ENCODE results near the gene AP3S2. TPM values are rescaled to one million over a fixed set of nuclear protein-coding genes. Genes with fewer than 3 reads are reported as not detected.

AP3S2 gene
- total and polyA plus RNA-seq, 4 experiments from 2014 or later = 34.1 to 37.3 (median 35.4) TPM

- no peaks in the 10 kb centered on the region for H3K36me3 Mint-ChIP-seq
- Histone ChIP-seq H3K4me1 (ENCODE audit: insufficient read depth, low read length) (no peaks in the 10 kb centered on the region), H3K4me3 (ENCODE audit: low read length in 2 of 2) (no peak overlapping the region), H3K36me3 (ENCODE audit: insufficient read depth, low read length) (no peaks in the 10 kb centered on the region), H3K27ac (ENCODE audit: low read depth, low read length) (no peak overlapping the region), H3K27me3 (ENCODE audit: insufficient read depth, low read length) (no peaks in the 10 kb centered on the region), H3K9me3 (ENCODE audit: control insufficient read depth in 1 of 2, low read length in 2 of 2) (no peaks in the 10 kb centered on the region)
- ChIA-PET POLR2A (ENCODE audit: partially characterized antibody) (no interaction called here), CTCF (ENCODE audit: partially characterized antibody) (no interaction called here)
- H3K4me1 Mint-ChIP-seq = no peaks in the 10 kb centered on the region
- no peaks in the 10 kb centered on the region for H3K9me3 Mint-ChIP-seq
- intact Hi-C loops (cut with micrococcal nuclease) = no loop called here
- H3K4me3 Mint-ChIP-seq = no peak overlapping the region
- no peak for DNase-seq
- H3K27ac Mint-ChIP-seq = no peak overlapping the region
- H3K27me3 Mint-ChIP-seq = peaks cover 9% of the 10 kb centered on the region in 2 donors
Measured at GRCh38 chr15:89806559-89807550, 86.9 kb downstream of the AP3S2 start.

GRCh38 chr15:89806210-89806558 lies 87.6 kb downstream of the AP3S2 start:
- POLR2A ChIA-PET (ENCODE audit: partially characterized antibody) = no interaction called here

GRCh38 chr15:89805241-89806209 lies 88.3 kb downstream of the AP3S2 start:
- no peak overlapping the region for H3K4me3 Mint-ChIP-seq
- H3K27ac Mint-ChIP-seq = no peak overlapping the region
- no peaks in the 10 kb centered on the region for H3K36me3 Mint-ChIP-seq
- Histone ChIP-seq H3K9me3 (ENCODE audit: control insufficient read depth in 1 of 2, low read length in 2 of 2) (no peaks in the 10 kb centered on the region), H3K4me1 (ENCODE audit: insufficient read depth, low read length) (no peaks in the 10 kb centered on the region), H3K36me3 (ENCODE audit: insufficient read depth, low read length) (no peaks in the 10 kb centered on the region), H3K27me3 (ENCODE audit: insufficient read depth, low read length) (no peaks in the 10 kb centered on the region), H3K4me3 (ENCODE audit: low read length in 2 of 2) (no peak overlapping the region), H3K27ac (ENCODE audit: low read depth, low read length) (no peak overlapping the region)
- POLR2A ChIA-PET (ENCODE audit: partially characterized antibody) = no interaction called here
- DNase-seq = no peak
- H3K27me3 Mint-ChIP-seq = peaks cover 4 to 9% of the 10 kb centered on the region in 2 donors
- no peaks in the 10 kb centered on the region for H3K4me1 Mint-ChIP-seq
- intact Hi-C loops (cut with micrococcal nuclease) = no loop called here
- CTCF ChIA-PET (ENCODE audit: partially characterized antibody) = no interaction called here
- H3K9me3 Mint-ChIP-seq = no peaks in the 10 kb centered on the region

More at GRCh38 chr15:89806210-89806558, 87.6 kb downstream of the AP3S2 start:
- no peak overlapping the region for H3K27ac Mint-ChIP-seq
- intact Hi-C loops (cut with micrococcal nuclease) = no loop called here
- H3K36me3 Mint-ChIP-seq = no peaks in the 10 kb centered on the region
- Histone ChIP-seq H3K27me3 (ENCODE audit: insufficient read depth, low read length) (no peaks in the 10 kb centered on the region), H3K4me3 (ENCODE audit: low read length in 2 of 2) (no peak overlapping the region), H3K4me1 (ENCODE audit: insufficient read depth, low read length) (no peaks in the 10 kb centered on the region), H3K9me3 (ENCODE audit: control insufficient read depth in 1 of 2, low read length in 2 of 2) (no peaks in the 10 kb centered on the region), H3K27ac (ENCODE audit: low read depth, low read length) (no peak overlapping the region), H3K36me3 (ENCODE audit: insufficient read depth, low read length) (no peaks in the 10 kb centered on the region)
- H3K9me3 Mint-ChIP-seq = no peaks in the 10 kb centered on the region
- H3K4me3 Mint-ChIP-seq = no peak overlapping the region
- peaks cover 7 to 9% of the 10 kb centered on the region in 2 donors for H3K27me3 Mint-ChIP-seq
- CTCF ChIA-PET (ENCODE audit: partially characterized antibody) = no interaction called here
- no peak for DNase-seq
- no peaks in the 10 kb centered on the region for H3K4me1 Mint-ChIP-seq

DNA sequence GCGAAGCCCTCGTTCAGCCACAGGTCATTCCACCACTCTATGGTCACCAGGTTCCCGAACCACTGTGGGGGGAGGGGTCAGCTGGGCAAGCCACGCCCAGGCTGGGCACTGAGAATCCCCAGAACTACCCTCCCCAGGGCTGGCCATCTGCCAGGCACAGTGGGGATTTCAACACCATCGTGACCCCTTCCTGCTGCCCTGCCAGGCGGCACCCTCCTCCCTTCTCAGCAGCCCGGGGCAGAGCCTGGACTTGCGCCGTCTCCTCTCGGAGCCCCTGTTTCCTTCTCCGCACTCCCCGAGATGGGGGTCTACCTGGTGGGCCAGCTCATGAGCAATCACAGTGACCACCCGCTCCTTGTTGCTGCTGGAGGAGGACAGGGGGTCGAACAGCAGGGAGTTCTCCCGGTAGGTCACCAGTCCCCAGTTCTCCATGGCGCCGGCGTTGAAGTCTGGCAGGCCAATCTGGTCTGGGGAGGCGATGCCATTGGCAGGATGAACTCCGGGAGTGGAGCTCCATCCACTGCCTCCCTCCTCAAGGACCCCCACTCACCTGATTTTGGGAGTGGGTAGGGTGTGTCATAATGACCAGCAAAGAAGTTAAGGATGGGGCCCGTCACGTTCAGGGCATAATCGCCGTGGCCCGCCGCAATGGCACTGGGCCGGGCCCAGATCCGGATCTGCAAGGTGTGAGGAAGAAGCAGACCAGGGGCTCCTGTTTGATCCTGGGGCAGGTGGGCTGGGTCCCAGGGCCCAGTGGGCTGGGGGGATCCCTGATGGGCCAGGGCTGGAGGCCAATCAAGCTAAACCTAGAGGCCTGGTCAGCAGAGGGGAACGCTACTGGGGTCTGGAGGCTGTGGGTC lies 89.6 kb downstream of the AP3S2 start:
- no peak overlapping the region for H3K27ac ChIP-seq (ENCODE audit: low read depth, low read length)
- no peaks in the 10 kb centered on the region for H3K36me3 ChIP-seq (ENCODE audit: insufficient read depth, low read length)
- Mint-ChIP-seq H3K36me3 (no peaks in the 10 kb centered on the region), H3K4me1 (no peaks in the 10 kb centered on the region), H3K27ac (no peak overlapping the region), H3K27me3 (peaks cover 3 to 6% of the 10 kb centered on the region in 2 donors), H3K4me3 (no peak overlapping the region), H3K9me3 (no peaks in the 10 kb centered on the region)
- no peak for DNase-seq
- no peak overlapping the region for H3K4me3 ChIP-seq (ENCODE audit: low read length in 2 of 2)
- H3K27me3 ChIP-seq (ENCODE audit: insufficient read depth, low read length) = no peaks in the 10 kb centered on the region
- intact Hi-C loops (cut with micrococcal nuclease) = no loop called here
- ChIA-PET CTCF (ENCODE audit: partially characterized antibody) (no interaction called here), POLR2A (ENCODE audit: partially characterized antibody) (no interaction called here)
- H3K4me1 ChIP-seq (ENCODE audit: insufficient read depth, low read length) = no peaks in the 10 kb centered on the region
- H3K9me3 ChIP-seq (ENCODE audit: control insufficient read depth in 1 of 2, low read length in 2 of 2) = no peaks in the 10 kb centered on the region

- no peaks in the 10 kb centered on the region for H3K27me3 ChIP-seq (ENCODE audit: insufficient read depth, low read length)
- peaks cover 3 to 6% of the 10 kb centered on the region in 2 donors for H3K27me3 Mint-ChIP-seq
- no peak overlapping the region for H3K4me3 Mint-ChIP-seq
- H3K4me1 Mint-ChIP-seq = no peaks in the 10 kb centered on the region
- no peak overlapping the region for H3K27ac ChIP-seq (ENCODE audit: low read depth, low read length)
- no peak for DNase-seq
- POLR2A ChIA-PET (ENCODE audit: partially characterized antibody) = no interaction called here
- no peak overlapping the region for H3K4me3 ChIP-seq (ENCODE audit: low read length in 2 of 2)
- H3K36me3 ChIP-seq (ENCODE audit: insufficient read depth, low read length) = no peaks in the 10 kb centered on the region
- H3K27ac Mint-ChIP-seq = no peak overlapping the region
- H3K9me3 ChIP-seq (ENCODE audit: control insufficient read depth in 1 of 2, low read length in 2 of 2) = no peaks in the 10 kb centered on the region
- CTCF ChIA-PET (ENCODE audit: partially characterized antibody) = no interaction called here
- no peaks in the 10 kb centered on the region for H3K9me3 Mint-ChIP-seq
- no peaks in the 10 kb centered on the region for H3K4me1 ChIP-seq (ENCODE audit: insufficient read depth, low read length)
- no peaks in the 10 kb centered on the region for H3K36me3 Mint-ChIP-seq
- intact Hi-C loops (cut with micrococcal nuclease) = no loop called here
Measured at GRCh38 chr15:89802986-89803824, 90.6 kb downstream of the AP3S2 start.

- H3K4me3 ChIP-seq (ENCODE audit: low read length in 2 of 2) = no peak overlapping the region
- intact Hi-C loops (cut with micrococcal nuclease) = no loop called here
- Mint-ChIP-seq H3K27me3 (peaks cover 3 to 6% of the 10 kb centered on the region in 2 donors), H3K36me3 (no peaks in the 10 kb centered on the region), H3K4me3 (no peak overlapping the region), H3K4me1 (no peaks in the 10 kb centered on the region), H3K9me3 (peaks cover 0 to 1% (median 0%) of the 10 kb centered on the region in 8 donors), H3K27ac (no peak overlapping the region)
- ChIA-PET CTCF (ENCODE audit: partially characterized antibody) (no interaction called here), POLR2A (ENCODE audit: partially characterized antibody) (no interaction called here)
- H3K36me3 ChIP-seq (ENCODE audit: insufficient read depth, low read length) = no peaks in the 10 kb centered on the region
- H3K4me1 ChIP-seq (ENCODE audit: insufficient read depth, low read length) = no peaks in the 10 kb centered on the region
- H3K27ac ChIP-seq (ENCODE audit: low read depth, low read length) = no peak overlapping the region
- no peak for DNase-seq
- no peaks in the 10 kb centered on the region for H3K9me3 ChIP-seq (ENCODE audit: control insufficient read depth in 1 of 2, low read length in 2 of 2)
- no peaks in the 10 kb centered on the region for H3K27me3 ChIP-seq (ENCODE audit: insufficient read depth, low read length)
Measured at GRCh38 chr15:89802231-89802928, 91.4 kb downstream of the AP3S2 start.

All from CD4-positive, alpha-beta memory T cell (primary cell).